ENCODE measurements around the gene DNMT3A.

Gene DNMT3A

GRCh38 chr2:25315316-25315680, 26.4 kb downstream of the DNMT3A start:
- DNase-seq = no peak
- Histone ChIP-seq H4K8ac (ENCODE audit: low read length) (peak overlapping the region; percentile 8), H2BK15ac (ENCODE audit: low read depth, poor library complexity, severe bottlenecking) (no peak overlapping the region), H3K4ac (ENCODE audit: low read depth in 1 of 2, low read length in 2 of 2) (peak overlapping the region in 1 of 2 experiments; percentile 17), H3K4me1 (ENCODE audit: control insufficient read depth, insufficient read depth, low read depth, low read length) (peaks cover 19% of the 10 kb centered on the region), H3K36me3 (ENCODE audit: control insufficient read depth in 1 of 2, insufficient read depth in 2 of 2, low read depth in 1 of 2, low read length in 2 of 2) (peaks cover 13 to 41% of the 10 kb centered on the region in 2 experiments), H3K18ac (ENCODE audit: low read depth in 1 of 2, low read length in 2 of 2) (peak overlapping the region in 1 of 2 experiments; percentile 95), H3K9ac (ENCODE audit: low read length) (no peak overlapping the region), H2BK5ac (ENCODE audit: low read depth, low read length, poor library complexity, severe bottlenecking) (no peak overlapping the region), H3K4me2 (ENCODE audit: low read length, poor library complexity, severe bottlenecking) (no peak overlapping the region), H2AK5ac (ENCODE audit: low read length, severe bottlenecking) (no peak overlapping the region), H3K9me3 (ENCODE audit: control insufficient read depth, low read length) (no peaks in the 10 kb centered on the region), H3K27ac (ENCODE audit: low read length, poor library complexity, severe bottlenecking) (no peak overlapping the region), H3K23ac (ENCODE audit: low read length in 2 of 2) (no peak overlapping the region), H3K14ac (ENCODE audit: low read length in 2 of 2) (peak overlapping the region in 1 of 2 experiments; percentile 66), H2BK120ac (ENCODE audit: low read depth, low read length) (peak overlapping the region; percentile 1), H3K79me1 (replicated peaks; ENCODE audit: low read length, poor library complexity, severe bottlenecking) (peaks cover 26% of the 10 kb centered on the region), H3K27me3 (ENCODE audit: control insufficient read depth in 1 of 2, insufficient read depth in 1 of 2, low read length in 2 of 2) (no peaks in the 10 kb centered on the region), H4K91ac (ENCODE audit: low read length) (peak overlapping the region; percentile 23), H2AFZ (ENCODE audit: low read depth, low read length) (no peak overlapping the region), H2BK12ac (ENCODE audit: low read length in 2 of 2) (no peak overlapping the region), H3K4me3 (ENCODE audit: insufficient read depth in 1 of 2, low read depth in 1 of 2, low read length in 2 of 2) (no peak overlapping the region)
- WGBS = 90% methylated on average over 11 of the region's 11 CpGs

GRCh38 chr2:25314514-25315315, 27.0 kb downstream of the DNMT3A start:
- H2AFZ ChIP-seq (ENCODE audit: low read depth, low read length) = no peak overlapping the region
- no peak overlapping the region for H3K9ac ChIP-seq (ENCODE audit: low read length)
- no peak overlapping the region for H3K27ac ChIP-seq (ENCODE audit: low read length, poor library complexity, severe bottlenecking)
- peak overlapping the region; percentile 1 for H2BK15ac ChIP-seq (ENCODE audit: low read depth, poor library complexity, severe bottlenecking)
- peaks cover 27% of the 10 kb centered on the region for H3K79me1 ChIP-seq (replicated peaks; ENCODE audit: low read length, poor library complexity, severe bottlenecking)
- peak overlapping the region in 1 of 2 experiments; percentile 39 for H2BK12ac ChIP-seq (ENCODE audit: low read length in 2 of 2)
- no peak overlapping the region for H3K23ac ChIP-seq (ENCODE audit: low read length in 2 of 2)
- H3K14ac ChIP-seq (ENCODE audit: low read length in 2 of 2) = peak overlapping the region in 1 of 2 experiments; percentile 88
- H3K36me3 ChIP-seq (ENCODE audit: control insufficient read depth in 1 of 2, insufficient read depth in 2 of 2, low read depth in 1 of 2, low read length in 2 of 2) = peaks cover 13 to 43% of the 10 kb centered on the region in 2 experiments
- peak overlapping the region; percentile 35 for H2BK120ac ChIP-seq (ENCODE audit: low read depth, low read length)
- H4K8ac ChIP-seq (ENCODE audit: low read length) = peak overlapping the region; percentile 93
- peak overlapping the region; percentile 23 to 95 for H3K18ac ChIP-seq (ENCODE audit: low read depth in 1 of 2, low read length in 2 of 2)
- DNase-seq = peak; percentile 35
- H3K4me3 ChIP-seq (ENCODE audit: insufficient read depth in 1 of 2, low read depth in 1 of 2, low read length in 2 of 2) = no peak overlapping the region
- H2BK5ac ChIP-seq (ENCODE audit: low read depth, low read length, poor library complexity, severe bottlenecking) = no peak overlapping the region
- 76% methylated on average over 10 of the region's 13 CpGs for WGBS
- no peaks in the 10 kb centered on the region for H3K27me3 ChIP-seq (ENCODE audit: control insufficient read depth in 1 of 2, insufficient read depth in 1 of 2, low read length in 2 of 2)
- H3K4me1 ChIP-seq (ENCODE audit: control insufficient read depth, insufficient read depth, low read depth, low read length) = peaks cover 19% of the 10 kb centered on the region
- H3K4ac ChIP-seq (ENCODE audit: low read depth in 1 of 2, low read length in 2 of 2) = peak overlapping the region; percentile 57 to 90
- H3K9me3 ChIP-seq (ENCODE audit: control insufficient read depth, low read length) = no peaks in the 10 kb centered on the region
- no peak overlapping the region for H2AK5ac ChIP-seq (ENCODE audit: low read length, severe bottlenecking)
- H3K4me2 ChIP-seq (ENCODE audit: low read length, poor library complexity, severe bottlenecking) = no peak overlapping the region
- peak overlapping the region; percentile 86 for H4K91ac ChIP-seq (ENCODE audit: low read length)

- WGBS = 88% methylated on average over 21 of the region's 27 CpGs
These were observed 27.8 kb downstream of the DNMT3A start for GRCh38 chr2:25313711-25314513.

More at GRCh38 chr2:25313711-25314513, 27.8 kb downstream of the DNMT3A start:
- Histone ChIP-seq H2AFZ (ENCODE audit: low read depth, low read length) (no peak overlapping the region), H3K79me1 (replicated peaks; ENCODE audit: low read length, poor library complexity, severe bottlenecking) (peaks cover 30% of the 10 kb centered on the region), H2BK12ac (ENCODE audit: low read length in 2 of 2) (no peak overlapping the region), H2BK15ac (ENCODE audit: low read depth, poor library complexity, severe bottlenecking) (peak overlapping the region; percentile 6), H3K36me3 (ENCODE audit: control insufficient read depth in 1 of 2, insufficient read depth in 2 of 2, low read depth in 1 of 2, low read length in 2 of 2) (peaks cover 17 to 48% of the 10 kb centered on the region in 2 experiments), H2BK5ac (ENCODE audit: low read depth, low read length, poor library complexity, severe bottlenecking) (no peak overlapping the region), H4K8ac (ENCODE audit: low read length) (no peak overlapping the region), H3K9me3 (ENCODE audit: control insufficient read depth, low read length) (no peaks in the 10 kb centered on the region), H2BK120ac (ENCODE audit: low read depth, low read length) (peak overlapping the region; percentile 35), H3K18ac (ENCODE audit: low read depth in 1 of 2, low read length in 2 of 2) (no peak overlapping the region), H2AK5ac (ENCODE audit: low read length, severe bottlenecking) (no peak overlapping the region), H3K27me3 (ENCODE audit: control insufficient read depth in 1 of 2, insufficient read depth in 1 of 2, low read length in 2 of 2) (no peaks in the 10 kb centered on the region), H3K4ac (ENCODE audit: low read depth in 1 of 2, low read length in 2 of 2) (no peak overlapping the region), H3K4me2 (ENCODE audit: low read length, poor library complexity, severe bottlenecking) (no peak overlapping the region), H3K23ac (ENCODE audit: low read length in 2 of 2) (no peak overlapping the region), H3K9ac (ENCODE audit: low read length) (no peak overlapping the region), H3K4me3 (ENCODE audit: insufficient read depth in 1 of 2, low read depth in 1 of 2, low read length in 2 of 2) (no peak overlapping the region), H3K27ac (ENCODE audit: low read length, poor library complexity, severe bottlenecking) (no peak overlapping the region), H3K14ac (ENCODE audit: low read length in 2 of 2) (no peak overlapping the region), H3K4me1 (ENCODE audit: control insufficient read depth, insufficient read depth, low read depth, low read length) (peaks cover 19% of the 10 kb centered on the region), H4K91ac (ENCODE audit: low read length) (no peak overlapping the region)
- DNase-seq = no peak
